ENCODE results near the gene CHST4. TPM values are rescaled to one million over a fixed set of nuclear protein-coding genes. Genes with fewer than 3 reads are reported as not detected.
A peak's percentile ranks its signal among the peaks of the same experiment; 100 is the strongest.

Gene CHST4
- total RNA-seq, 1 experiment from 2014 or later: 5.9 TPM

GRCh38 chr16:71552698-71553503 is 26.7 kb downstream of the CHST4 start:
- Mint-ChIP-seq H3K36me3 (ENCODE audit: insufficient read depth in 1 of 3, low read depth in 3 of 3) (no peaks in the 10 kb centered on the region; a peak in 1 of 7 replicates), H3K27me3 (ENCODE audit: low read depth) (peaks cover 22% of the 10 kb centered on the region), H3K27ac (no peak overlapping the region), H3K4me1 (no peaks in the 10 kb centered on the region), H3K4me3 (no peak overlapping the region), H3K9me3 (peaks cover 0 to 2% of the 10 kb centered on the region in 2 experiments; a peak in 1 of 5 replicates)
- no peak overlapping the region for H4K91ac ChIP-seq (ENCODE audit: insufficient read length, low read depth, low read length)
- H3K79me2 ChIP-seq (ENCODE audit: insufficient read depth, low read length): no peaks in the 10 kb centered on the region
- H2BK20ac ChIP-seq (ENCODE audit: low read depth, low read length, poor library complexity, severe bottlenecking): no peak overlapping the region
- no peaks in the 10 kb centered on the region for H3K27me3 ChIP-seq (ENCODE audit: insufficient read depth, low read length)
- H2BK12ac ChIP-seq (ENCODE audit: insufficient read length, low read depth, low read length): no peak overlapping the region
- no peak overlapping the region for H2AK5ac ChIP-seq (ENCODE audit: insufficient read length, low read length)
- H3K4me2 ChIP-seq (ENCODE audit: insufficient read depth, insufficient read length, low read length): no peak overlapping the region
- no peak overlapping the region for H3K56ac ChIP-seq (ENCODE audit: insufficient read length, low read depth, low read length)
- H3K4ac ChIP-seq (ENCODE audit: low read depth, low read length): no peak overlapping the region
- no peak overlapping the region for H3K9ac ChIP-seq (ENCODE audit: extremely low read depth, insufficient read length, low read length)
- no peaks in the 10 kb centered on the region for H3K4me1 ChIP-seq (ENCODE audit: insufficient read depth, low read length)
- no peak overlapping the region for H3K14ac ChIP-seq (ENCODE audit: insufficient read depth, low read length)
- H2BK5ac ChIP-seq (ENCODE audit: insufficient read length, low read length): no peak overlapping the region
- no peaks in the 10 kb centered on the region for H4K20me1 ChIP-seq (ENCODE audit: control insufficient read depth, insufficient read depth, insufficient read length)
- no peaks in the 10 kb centered on the region for H3K79me1 ChIP-seq (ENCODE audit: insufficient read depth, low read depth, low read length, poor library complexity, severe bottlenecking)
- no peak overlapping the region for H4K5ac ChIP-seq (ENCODE audit: insufficient read length, low read depth, low read length)
- no peak overlapping the region for H3K18ac ChIP-seq (ENCODE audit: insufficient read length, low read depth, low read length)
- H2BK120ac ChIP-seq (ENCODE audit: low read depth, low read length, poor library complexity, severe bottlenecking): no peak overlapping the region
- no peak overlapping the region for H2BK15ac ChIP-seq (ENCODE audit: low read depth, low read length)
- H3K27ac ChIP-seq (ENCODE audit: insufficient read length, low read depth, low read length): no peak overlapping the region
- no peaks in the 10 kb centered on the region for H3K23me2 ChIP-seq (ENCODE audit: insufficient read length, low read depth, low read length, poor library complexity, severe bottlenecking)
- no peak overlapping the region for H3T11ph ChIP-seq (ENCODE audit: low read length)
- WGBS (ENCODE audit: extremely low coverage, insufficient read length, low lambda C conversion rate): no CpG with 5 or more reads among the region's 6 CpGs
- H3K9me3 ChIP-seq (ENCODE audit: control insufficient read depth, low read depth, low read length): no peaks in the 10 kb centered on the region
- TF ChIP-seq CTCF (conservative IDR thresholded peaks at IDR 0.05): peak; percentile 60
- no peak overlapping the region for H4K8ac ChIP-seq (replicated peaks; ENCODE audit: insufficient read length, low read depth, low read length)
- no peak overlapping the region for H2AFZ ChIP-seq (ENCODE audit: low read length)
- no peak overlapping the region for H3K23ac ChIP-seq (ENCODE audit: insufficient read length, low read depth, low read length)
- no peak for DNase-seq
